GM12874 (cell line): ENCODE data around the gene AOC3.

ENCODE experiments used
- TF ChIP-seq, protein P1 (sequence below): IDR thresholded peaks from 2 replicates; pipeline ENCODE4 v1.5.1; 2011; ENCODE audit warnings: low read depth, mild to moderate bottlenecking, control low read depth, low read length, moderate library complexity; ENCODE audit not compliant: insufficient read depth

AOC3 gene

DNA sequence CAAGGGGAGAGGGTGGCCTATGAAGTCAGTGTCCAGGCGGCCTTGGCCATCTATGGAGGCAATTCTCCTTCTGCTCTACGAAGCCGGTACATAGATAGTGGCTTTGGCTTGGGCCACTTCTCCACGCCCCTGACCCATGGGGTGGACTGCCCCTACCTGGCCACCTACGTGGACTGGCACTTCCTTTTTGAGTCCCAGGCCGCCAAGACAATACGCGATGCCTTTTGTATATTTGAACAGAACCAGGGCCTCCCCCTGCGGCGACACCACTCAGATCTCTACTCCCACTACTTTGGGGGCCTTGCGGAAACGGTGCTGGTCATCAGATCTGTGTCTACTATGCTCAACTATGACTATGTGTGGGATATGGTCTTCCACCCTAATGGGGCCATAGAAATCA, 17.3 kb downstream of the AOC3 start:
- TF ChIP-seq, protein P1, sequence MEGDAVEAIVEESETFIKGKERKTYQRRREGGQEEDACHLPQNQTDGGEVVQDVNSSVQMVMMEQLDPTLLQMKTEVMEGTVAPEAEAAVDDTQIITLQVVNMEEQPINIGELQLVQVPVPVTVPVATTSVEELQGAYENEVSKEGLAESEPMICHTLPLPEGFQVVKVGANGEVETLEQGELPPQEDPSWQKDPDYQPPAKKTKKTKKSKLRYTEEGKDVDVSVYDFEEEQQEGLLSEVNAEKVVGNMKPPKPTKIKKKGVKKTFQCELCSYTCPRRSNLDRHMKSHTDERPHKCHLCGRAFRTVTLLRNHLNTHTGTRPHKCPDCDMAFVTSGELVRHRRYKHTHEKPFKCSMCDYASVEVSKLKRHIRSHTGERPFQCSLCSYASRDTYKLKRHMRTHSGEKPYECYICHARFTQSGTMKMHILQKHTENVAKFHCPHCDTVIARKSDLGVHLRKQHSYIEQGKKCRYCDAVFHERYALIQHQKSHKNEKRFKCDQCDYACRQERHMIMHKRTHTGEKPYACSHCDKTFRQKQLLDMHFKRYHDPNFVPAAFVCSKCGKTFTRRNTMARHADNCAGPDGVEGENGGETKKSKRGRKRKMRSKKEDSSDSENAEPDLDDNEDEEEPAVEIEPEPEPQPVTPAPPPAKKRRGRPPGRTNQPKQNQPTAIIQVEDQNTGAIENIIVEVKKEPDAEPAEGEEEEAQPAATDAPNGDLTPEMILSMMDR: no peak

DNA sequence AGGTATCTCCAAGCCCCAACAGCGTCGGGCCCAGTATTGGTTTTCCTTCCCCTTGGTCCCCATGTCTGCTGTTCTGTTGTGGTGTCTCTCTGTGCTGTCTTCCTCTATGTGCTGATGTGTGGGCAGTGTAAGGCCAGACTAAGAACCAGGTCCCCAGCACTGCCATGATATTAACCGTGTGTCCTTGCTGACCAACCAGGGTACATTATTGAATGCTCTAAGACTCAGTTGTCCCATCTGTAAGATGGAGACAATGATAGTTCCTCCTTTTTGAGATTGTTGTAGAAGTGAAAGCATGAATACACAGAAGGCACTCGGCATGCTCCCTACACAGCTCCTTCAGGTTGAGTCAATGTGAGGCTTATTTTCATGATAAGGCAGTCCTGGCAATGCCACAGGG, 20.6 kb downstream of the AOC3 start:
- TF ChIP-seq, protein P1: no peak

DNA sequence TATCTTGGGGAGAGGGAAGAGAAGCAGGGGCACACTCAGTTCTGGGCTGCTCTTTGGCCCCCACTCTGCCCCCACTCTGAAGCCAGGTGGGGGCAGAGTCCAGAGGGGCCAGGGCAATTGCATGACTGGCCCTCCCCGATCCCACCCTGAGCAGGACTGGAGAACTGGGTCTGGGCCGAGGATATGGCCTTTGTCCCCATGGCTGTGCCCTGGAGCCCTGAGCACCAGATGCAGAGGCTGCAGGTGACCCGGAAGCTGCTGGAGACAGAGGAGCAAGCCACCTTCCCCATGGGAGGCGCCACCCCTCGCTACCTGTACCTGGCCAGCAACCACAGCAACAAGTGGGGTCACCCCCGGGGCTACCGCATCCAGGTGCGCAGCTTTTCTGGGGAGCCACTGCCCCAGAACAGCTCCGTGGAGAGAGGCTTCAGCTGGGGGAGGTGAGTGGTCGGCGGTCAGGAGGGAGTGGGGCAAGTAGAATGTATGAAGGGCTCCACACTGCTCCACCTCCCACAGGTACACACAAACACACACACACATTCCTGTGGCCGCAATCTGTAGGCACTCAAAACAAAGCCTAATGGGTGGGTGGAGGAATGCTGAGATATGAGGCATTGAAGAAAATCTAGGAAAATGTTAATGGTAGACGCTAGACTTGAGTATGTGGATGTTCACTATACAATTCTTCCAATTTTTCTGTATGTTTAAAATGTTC, 21.4 kb downstream of the AOC3 start:
- TF ChIP-seq, protein P1: no peak

DNA sequence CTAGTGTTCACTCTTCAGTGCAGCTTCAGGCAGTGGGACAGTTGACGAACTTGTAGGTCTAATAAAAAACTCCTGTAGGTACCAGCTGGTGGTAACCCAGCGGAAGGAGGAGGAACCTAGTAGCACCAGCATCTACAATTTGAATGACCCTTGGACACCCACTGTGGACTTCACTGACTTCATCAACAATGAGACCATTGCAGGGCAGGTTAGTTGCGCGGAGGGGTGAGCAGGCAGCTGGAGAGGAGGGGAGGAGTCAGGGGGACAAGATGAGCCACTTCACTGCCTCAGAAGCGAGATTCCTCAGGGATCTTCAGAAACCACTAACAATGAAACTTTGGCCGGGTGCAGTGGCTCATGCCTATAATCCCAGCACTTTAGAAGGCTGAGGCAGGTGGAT, 22.3 kb downstream of the AOC3 start:
- TF ChIP-seq, protein P1: no peak

DNA sequence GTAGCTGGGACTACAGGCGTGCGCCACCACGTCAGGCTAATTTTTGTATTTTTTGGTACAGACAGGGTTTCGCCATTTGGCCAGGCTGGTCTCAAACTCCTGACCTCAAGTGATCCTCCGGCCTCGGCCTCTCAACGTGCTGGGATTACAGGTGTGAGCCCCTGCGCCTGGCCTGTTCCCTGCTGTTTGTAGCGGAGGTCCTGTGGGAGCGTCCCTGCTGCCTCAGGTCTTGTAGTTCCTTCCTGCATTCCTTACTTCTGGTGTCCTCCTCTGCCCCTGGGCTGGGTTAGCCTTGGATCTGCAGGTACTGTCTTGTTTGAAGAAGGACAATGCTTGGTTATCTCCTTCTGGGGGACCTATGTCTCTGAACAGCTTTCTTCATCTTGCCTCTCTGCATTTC, 26.0 kb downstream of the AOC3 start:
- TF ChIP-seq, protein P1: no peak

DNA sequence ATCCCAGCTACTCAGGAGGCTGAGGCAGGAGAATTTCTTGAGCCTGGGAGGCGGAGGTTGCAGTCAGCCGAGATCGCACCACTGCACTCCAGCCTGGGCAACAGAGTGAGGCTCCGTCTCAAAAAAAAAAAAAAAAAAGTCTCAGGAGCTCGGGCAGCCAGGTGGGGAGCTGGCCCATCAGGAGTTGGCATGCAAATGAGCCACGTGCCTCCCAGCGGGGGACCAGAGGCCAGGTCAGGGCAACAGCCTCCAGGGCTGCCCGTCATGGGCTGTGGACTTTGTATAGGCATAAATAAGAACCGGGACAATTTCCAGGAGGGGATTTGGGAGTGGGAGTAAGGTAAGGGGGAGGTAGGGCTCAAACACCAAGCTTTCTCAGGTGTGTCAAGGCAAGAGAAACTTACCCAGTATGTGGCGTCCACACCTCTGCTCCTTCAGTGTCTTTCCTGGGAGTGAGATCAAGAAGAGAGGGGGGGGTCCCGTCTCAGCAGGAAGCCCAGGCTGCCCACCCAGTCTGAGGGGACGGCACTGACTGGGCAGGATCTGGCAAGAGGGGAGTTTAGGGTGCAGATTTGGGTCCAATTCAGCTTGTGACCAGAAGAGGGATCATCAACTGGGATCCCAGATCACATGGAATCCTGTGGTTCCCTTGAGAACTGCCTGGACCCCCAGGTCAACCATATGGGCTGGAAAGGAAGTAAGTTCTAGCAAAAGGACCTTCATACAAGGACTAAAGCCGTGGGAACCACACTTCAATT, 27.3 kb downstream of the AOC3 start:
- TF ChIP-seq, protein P1: no peak

DNA sequence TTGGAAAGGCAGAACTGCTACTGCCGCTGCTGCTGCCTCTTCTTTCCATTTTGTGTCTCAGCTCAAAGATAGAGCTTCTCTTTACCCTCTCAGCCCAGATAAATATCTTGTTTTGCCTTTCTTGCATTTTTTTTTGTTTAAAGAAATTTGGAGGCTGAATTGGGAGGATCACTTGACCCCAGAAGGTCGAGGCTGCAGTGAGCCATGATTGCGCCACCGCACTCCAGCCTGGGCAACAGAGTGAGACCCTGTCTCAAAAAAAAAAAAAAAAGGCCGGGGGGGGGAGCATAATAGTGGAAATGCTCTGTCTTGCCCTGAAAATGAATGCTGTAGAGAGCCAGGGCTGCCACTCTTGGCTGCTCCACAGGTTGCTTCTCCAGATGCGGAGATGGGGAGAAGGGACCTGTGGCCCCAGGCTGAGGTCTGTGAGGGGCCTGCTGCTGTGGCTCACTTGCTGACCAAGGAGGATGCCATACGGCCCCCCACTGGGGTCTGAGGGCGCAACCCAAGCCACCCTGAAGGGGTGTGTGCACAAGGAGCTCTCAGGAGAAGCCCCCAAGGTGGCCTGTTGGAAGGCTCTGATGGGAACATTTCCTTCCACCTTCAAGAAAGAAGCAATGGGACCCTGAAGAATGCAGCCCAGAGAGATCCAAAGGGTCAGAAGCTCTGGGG, 28.1 kb downstream of the AOC3 start:
- TF ChIP-seq, protein P1: no peak
